ENCODE measurements around the gene ZHX3.

Gene ZHX3

DNA sequence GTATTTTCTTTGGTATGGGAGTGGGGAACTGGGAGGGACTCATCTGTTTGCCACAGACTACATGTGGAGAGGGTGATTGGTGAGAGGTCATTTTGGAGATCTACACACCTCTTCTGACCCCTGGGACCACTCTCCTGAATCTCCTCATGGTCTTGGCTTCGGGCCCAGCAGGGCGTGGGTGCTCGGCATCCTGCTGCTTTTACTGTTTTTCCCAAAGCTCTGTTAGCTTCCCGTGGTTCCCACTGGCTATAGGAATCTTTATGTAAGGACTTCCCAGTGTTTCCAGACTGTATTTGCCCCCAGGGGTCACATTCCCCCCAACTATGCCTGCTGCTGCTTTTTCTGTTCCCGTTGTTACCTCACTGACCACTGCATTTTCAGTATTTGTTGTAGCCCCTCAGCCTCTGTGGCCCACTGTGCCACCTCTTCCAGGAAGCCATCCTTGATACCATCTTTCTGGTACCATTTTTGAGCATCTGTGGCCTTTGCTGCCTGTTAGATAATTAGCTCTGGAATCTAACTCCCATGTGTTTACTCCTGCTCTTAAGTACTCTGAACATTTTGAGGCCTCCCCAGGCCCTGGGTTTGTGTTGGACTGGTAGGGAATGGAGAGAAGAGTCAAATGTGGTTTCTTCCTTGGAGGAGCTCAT, 165.3 kb downstream of the ZHX3 start:
- H4K8ac ChIP-seq (ENCODE audit: low read depth, low read length): no peak overlapping the region
- H3K36me3 ChIP-seq (ENCODE audit: control insufficient read depth, insufficient read depth, low read length): no peaks in the 10 kb centered on the region
- no peaks in the 10 kb centered on the region for H3K27me3 ChIP-seq (ENCODE audit: insufficient read depth, low read length, poor library complexity)
- no peak overlapping the region for H3K56ac ChIP-seq (ENCODE audit: low read length)
- H3K4ac ChIP-seq (ENCODE audit: low read depth, low read length): no peak overlapping the region
- DNase-seq: no peak
- no peaks in the 10 kb centered on the region for H3K4me1 ChIP-seq (ENCODE audit: control insufficient read depth, low read depth, low read length)
- no peak overlapping the region for H2BK120ac ChIP-seq (ENCODE audit: low read depth, low read length)
- H3K27ac ChIP-seq (ENCODE audit: low read depth, low read length): no peak overlapping the region
- H3K23ac ChIP-seq (ENCODE audit: low read length): peak overlapping the region; percentile 33
- no peak overlapping the region for H2BK15ac ChIP-seq (replicated peaks; ENCODE audit: low read depth)
- H3K4me3 ChIP-seq (ENCODE audit: low read length): no peak overlapping the region
- no peak overlapping the region for H3K9ac ChIP-seq (ENCODE audit: low read length)
- no CpG with 5 or more reads among the region's 5 CpGs for WGBS (ENCODE audit: extremely low coverage, insufficient coverage, low lambda C conversion rate)
- H3K79me2 ChIP-seq (ENCODE audit: control insufficient read depth, insufficient read depth, low read length): peaks cover 97% of the 10 kb centered on the region
- peaks cover 52% of the 10 kb centered on the region for H3K79me1 ChIP-seq (ENCODE audit: low read length)
- no peak overlapping the region for H3K18ac ChIP-seq (ENCODE audit: low read length)
- H3K4me2 ChIP-seq (ENCODE audit: low read length): no peak overlapping the region
- no peak overlapping the region for H2AK5ac ChIP-seq (ENCODE audit: low read length)
- no peak overlapping the region for H4K5ac ChIP-seq (ENCODE audit: low read length)
- no peak overlapping the region for H2BK5ac ChIP-seq (ENCODE audit: low read length)

DNA sequence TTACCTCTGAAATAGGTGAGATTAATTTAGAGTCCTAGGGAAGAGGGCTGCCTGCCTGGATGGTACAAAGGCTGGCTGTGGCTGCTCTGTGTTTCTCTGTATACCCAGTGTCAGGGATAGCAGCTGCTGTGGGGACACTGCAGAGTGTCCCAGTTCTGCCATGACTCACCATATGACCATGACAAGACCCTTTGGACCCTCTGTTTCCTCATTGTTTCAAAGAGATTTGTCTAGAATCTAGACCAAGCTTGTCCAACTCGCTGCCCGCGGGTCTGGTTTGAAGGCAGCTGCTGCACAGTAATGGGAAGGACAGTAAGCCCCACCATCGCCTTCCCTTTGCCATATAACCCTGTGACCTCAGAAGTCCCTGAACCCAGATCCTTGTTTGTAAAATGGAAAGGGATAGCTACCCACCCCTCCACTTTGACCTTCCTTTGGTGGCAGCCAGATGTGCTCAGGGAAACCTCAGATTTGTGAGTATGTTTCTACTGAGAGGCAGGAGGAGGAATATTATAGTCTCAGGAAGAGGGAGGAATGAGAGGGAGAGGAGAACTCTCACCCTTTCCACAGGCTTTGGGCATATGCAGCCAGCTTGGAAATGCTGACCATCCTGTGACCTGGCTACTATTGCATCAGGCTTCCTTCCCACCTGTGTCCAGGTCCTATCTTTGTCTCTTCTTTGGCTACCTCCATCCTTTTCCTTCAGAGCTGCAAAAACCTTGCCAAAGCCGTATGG, 166.2 kb downstream of the ZHX3 start:
- H3K27ac ChIP-seq (ENCODE audit: low read depth, low read length): no peak overlapping the region
- no CpG with 5 or more reads among the region's 5 CpGs for WGBS (ENCODE audit: extremely low coverage, insufficient coverage, low lambda C conversion rate)

DNA sequence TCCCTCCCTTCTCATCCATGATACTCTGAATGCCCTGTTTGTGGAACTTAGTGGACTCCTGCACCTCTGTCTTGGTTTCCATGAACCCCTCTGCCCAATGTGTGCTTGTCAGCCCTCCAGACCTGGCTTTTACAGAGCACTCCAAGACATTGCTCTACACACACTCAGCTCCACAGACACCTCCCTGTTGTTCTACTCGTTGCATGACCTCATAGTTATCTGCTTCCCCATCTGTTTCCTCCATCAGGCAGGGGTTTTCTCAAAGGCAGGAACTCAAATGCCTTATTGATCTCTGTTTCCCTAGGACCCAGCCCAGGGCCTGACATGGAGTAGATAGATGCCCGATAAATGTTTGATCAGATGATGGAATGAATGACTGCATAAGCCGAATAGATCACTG, 166.9 kb downstream of the ZHX3 start:
- H2BK15ac ChIP-seq (replicated peaks; ENCODE audit: low read depth): no peak overlapping the region
- no peak overlapping the region for H3K23ac ChIP-seq (ENCODE audit: low read length)
- H2BK5ac ChIP-seq (ENCODE audit: low read length): no peak overlapping the region
- H3K36me3 ChIP-seq (ENCODE audit: control insufficient read depth, insufficient read depth, low read length): no peaks in the 10 kb centered on the region
- H4K8ac ChIP-seq (ENCODE audit: low read depth, low read length): no peak overlapping the region
- H4K5ac ChIP-seq (ENCODE audit: low read length): no peak overlapping the region
- H3K4me1 ChIP-seq (ENCODE audit: control insufficient read depth, low read depth, low read length): no peaks in the 10 kb centered on the region
- H3K56ac ChIP-seq (ENCODE audit: low read length): no peak overlapping the region
- no peak overlapping the region for H3K4ac ChIP-seq (ENCODE audit: low read depth, low read length)
- H3K79me1 ChIP-seq (ENCODE audit: low read length): peaks cover 60% of the 10 kb centered on the region
- DNase-seq: peak; percentile 42
- H2BK120ac ChIP-seq (ENCODE audit: low read depth, low read length): no peak overlapping the region
- H3K18ac ChIP-seq (ENCODE audit: low read length): no peak overlapping the region
- WGBS (ENCODE audit: extremely low coverage, insufficient coverage, low lambda C conversion rate): no CpG with 5 or more reads among the region's 3 CpGs
- H3K4me2 ChIP-seq (ENCODE audit: low read length): no peak overlapping the region
- H3K79me2 ChIP-seq (ENCODE audit: control insufficient read depth, insufficient read depth, low read length): peaks cover 97% of the 10 kb centered on the region
- H3K27ac ChIP-seq (ENCODE audit: low read depth, low read length): no peak overlapping the region
- H3K4me3 ChIP-seq (ENCODE audit: low read length): no peak overlapping the region
- no peak overlapping the region for H2AK5ac ChIP-seq (ENCODE audit: low read length)
- no peaks in the 10 kb centered on the region for H3K27me3 ChIP-seq (ENCODE audit: insufficient read depth, low read length, poor library complexity)
- H3K9ac ChIP-seq (ENCODE audit: low read length): no peak overlapping the region

More for the DNA sequence above, 166.2 kb downstream of the ZHX3 start:
- DNase-seq: no peak
- no peak overlapping the region for H4K5ac ChIP-seq (ENCODE audit: low read length)
- peaks cover 97% of the 10 kb centered on the region for H3K79me2 ChIP-seq (ENCODE audit: control insufficient read depth, insufficient read depth, low read length)
- H3K56ac ChIP-seq (ENCODE audit: low read length): no peak overlapping the region
- H3K79me1 ChIP-seq (ENCODE audit: low read length): peaks cover 58% of the 10 kb centered on the region
- no peak overlapping the region for H4K8ac ChIP-seq (ENCODE audit: low read depth, low read length)
- H3K4me3 ChIP-seq (ENCODE audit: low read length): no peak overlapping the region
- H2BK15ac ChIP-seq (replicated peaks; ENCODE audit: low read depth): no peak overlapping the region
- no peaks in the 10 kb centered on the region for H3K36me3 ChIP-seq (ENCODE audit: control insufficient read depth, insufficient read depth, low read length)
- H3K27me3 ChIP-seq (ENCODE audit: insufficient read depth, low read length, poor library complexity): no peaks in the 10 kb centered on the region
- no peak overlapping the region for H2BK5ac ChIP-seq (ENCODE audit: low read length)
- no peak overlapping the region for H3K9ac ChIP-seq (ENCODE audit: low read length)
- no peaks in the 10 kb centered on the region for H3K4me1 ChIP-seq (ENCODE audit: control insufficient read depth, low read depth, low read length)
- H3K23ac ChIP-seq (ENCODE audit: low read length): no peak overlapping the region
- no peak overlapping the region for H3K18ac ChIP-seq (ENCODE audit: low read length)
- no peak overlapping the region for H2AK5ac ChIP-seq (ENCODE audit: low read length)
- no peak overlapping the region for H3K4me2 ChIP-seq (ENCODE audit: low read length)
- no peak overlapping the region for H3K4ac ChIP-seq (ENCODE audit: low read depth, low read length)
- no peak overlapping the region for H2BK120ac ChIP-seq (ENCODE audit: low read depth, low read length)

DNA sequence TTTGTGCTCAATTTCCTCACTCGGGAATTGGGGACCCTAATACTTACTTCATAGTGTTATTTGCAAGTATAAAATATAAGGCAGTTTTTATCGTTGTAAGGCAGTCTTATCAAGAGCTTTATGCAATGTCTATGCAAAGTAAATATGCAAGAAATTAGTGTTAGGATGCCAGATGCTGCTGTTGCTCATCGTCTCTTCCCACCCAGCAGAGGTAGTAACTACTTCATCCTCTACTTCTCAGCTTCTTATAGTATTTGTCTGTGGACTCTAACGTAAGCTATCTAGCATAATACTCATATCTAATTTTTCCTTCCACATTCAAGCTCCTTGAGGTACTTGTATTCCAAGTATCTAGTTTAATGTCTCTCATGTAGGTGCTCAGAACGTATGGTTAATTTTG, 168.6 kb downstream of the ZHX3 start:
- Histone ChIP-seq H3K56ac (ENCODE audit: low read length) (no peak overlapping the region), H4K8ac (ENCODE audit: low read depth, low read length) (no peak overlapping the region), H3K79me1 (ENCODE audit: low read length) (peaks cover 56% of the 10 kb centered on the region), H3K27ac (ENCODE audit: low read depth, low read length) (no peak overlapping the region), H2BK120ac (ENCODE audit: low read depth, low read length) (no peak overlapping the region), H3K36me3 (ENCODE audit: control insufficient read depth, insufficient read depth, low read length) (no peaks in the 10 kb centered on the region), H3K18ac (ENCODE audit: low read length) (no peak overlapping the region), H3K27me3 (ENCODE audit: insufficient read depth, low read length, poor library complexity) (no peaks in the 10 kb centered on the region), H3K4me1 (ENCODE audit: control insufficient read depth, low read depth, low read length) (no peaks in the 10 kb centered on the region), H3K4ac (ENCODE audit: low read depth, low read length) (no peak overlapping the region), H3K4me2 (ENCODE audit: low read length) (no peak overlapping the region), H2BK5ac (ENCODE audit: low read length) (no peak overlapping the region), H3K79me2 (ENCODE audit: control insufficient read depth, insufficient read depth, low read length) (peaks cover 97% of the 10 kb centered on the region), H3K4me3 (ENCODE audit: low read length) (no peak overlapping the region), H2AK5ac (ENCODE audit: low read length) (no peak overlapping the region), H3K9ac (ENCODE audit: low read length) (no peak overlapping the region), H3K23ac (ENCODE audit: low read length) (no peak overlapping the region), H4K5ac (ENCODE audit: low read length) (no peak overlapping the region), H2BK15ac (replicated peaks; ENCODE audit: low read depth) (no peak overlapping the region)
- no CpG with 5 or more reads among the region's 5 CpGs for WGBS (ENCODE audit: extremely low coverage, insufficient coverage, low lambda C conversion rate)
- DNase-seq: no peak

DNA sequence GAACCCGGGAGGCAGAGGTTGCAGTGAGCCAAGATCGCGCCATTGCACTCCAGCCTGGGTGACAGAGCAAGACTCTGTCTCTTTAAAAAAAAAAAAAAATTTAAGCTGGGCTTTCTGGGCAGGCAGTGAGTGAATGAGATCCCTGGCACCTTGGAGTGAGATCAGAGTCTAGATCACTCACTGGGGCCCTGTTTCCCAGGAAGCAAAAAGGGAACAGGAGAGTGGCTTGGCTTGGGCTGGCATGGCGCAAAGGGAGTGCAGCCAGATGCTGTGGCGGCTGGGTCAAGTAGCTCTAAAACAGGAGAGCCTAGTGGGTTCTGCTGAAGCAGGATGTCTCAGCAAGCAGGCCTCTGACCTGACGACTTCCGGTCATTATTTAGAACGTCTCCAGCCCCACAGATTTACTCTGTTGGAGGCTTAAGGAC, 169.8 kb downstream of the ZHX3 start:
- no peak for DNase-seq
- Histone ChIP-seq H3K4me1 (ENCODE audit: control insufficient read depth, low read depth, low read length) (no peaks in the 10 kb centered on the region), H2BK120ac (ENCODE audit: low read depth, low read length) (no peak overlapping the region), H2AK5ac (ENCODE audit: low read length) (no peak overlapping the region), H3K9ac (ENCODE audit: low read length) (no peak overlapping the region), H3K79me2 (ENCODE audit: control insufficient read depth, insufficient read depth, low read length) (peaks cover 97% of the 10 kb centered on the region), H3K27me3 (ENCODE audit: insufficient read depth, low read length, poor library complexity) (no peaks in the 10 kb centered on the region), H2BK15ac (replicated peaks; ENCODE audit: low read depth) (no peak overlapping the region), H3K4me3 (ENCODE audit: low read length) (no peak overlapping the region), H2BK5ac (ENCODE audit: low read length) (no peak overlapping the region), H4K5ac (ENCODE audit: low read length) (no peak overlapping the region), H3K27ac (ENCODE audit: low read depth, low read length) (no peak overlapping the region), H3K18ac (ENCODE audit: low read length) (no peak overlapping the region), H4K8ac (ENCODE audit: low read depth, low read length) (no peak overlapping the region), H3K4ac (ENCODE audit: low read depth, low read length) (no peak overlapping the region), H3K79me1 (ENCODE audit: low read length) (peaks cover 56% of the 10 kb centered on the region), H3K36me3 (ENCODE audit: control insufficient read depth, insufficient read depth, low read length) (no peaks in the 10 kb centered on the region), H3K23ac (ENCODE audit: low read length) (no peak overlapping the region), H3K4me2 (ENCODE audit: low read length) (no peak overlapping the region), H3K56ac (ENCODE audit: low read length) (no peak overlapping the region)
- WGBS (ENCODE audit: extremely low coverage, insufficient coverage, low lambda C conversion rate): no CpG with 5 or more reads among the region's 8 CpGs
